ENCODE results near the gene GNB1L.

Gene GNB1L

GRCh38 chr22:19871845-19872778 lies 17.4 kb upstream of the GNB1L start:
- TF ChIP-seq CTCF (IDR thresholded peaks at IDR 0.05): no peak

GRCh38 chr22:19871023-19871844 lies 16.6 kb upstream of the GNB1L start:
- TF ChIP-seq CTCF (IDR thresholded peaks at IDR 0.05): no peak

- no peak for TF ChIP-seq CTCF (IDR thresholded peaks at IDR 0.05)
These were observed 15.7 kb upstream of the GNB1L start for GRCh38 chr22:19870153-19871022.

GRCh38 chr22:19869497-19870152 lies 15.0 kb upstream of the GNB1L start:
- no peak for TF ChIP-seq CTCF (IDR thresholded peaks at IDR 0.05)

GRCh38 chr22:19868773-19869471 lies 14.2 kb upstream of the GNB1L start:
- TF ChIP-seq CTCF (IDR thresholded peaks at IDR 0.05): no peak

GRCh38 chr22:19868333-19868732 lies 13.7 kb upstream of the GNB1L start:
- no peak for TF ChIP-seq CTCF (IDR thresholded peaks at IDR 0.05)
